Endodermal cell (in vitro differentiated cells): ENCODE data around the gene PLPP2. TPM values are rescaled to one million over a fixed set of nuclear protein-coding genes. Genes with fewer than 3 reads are reported as not detected.
A peak's percentile ranks its signal among the peaks of the same experiment; 100 is the strongest.

Experiments used
- DNase-seq: peaks from one replicate; pipeline ENCODE4 v3.0.0-alpha.2; 2017
- H3K27ac ChIP-seq: 2 replicates; pipeline ENCODE4 v1.5.1; 2013; ENCODE audit warnings: mild to moderate bottlenecking, low read depth, low read length, moderate library complexity
- H3K27me3 ChIP-seq: 2 replicates; pipeline ENCODE4 v1.6.1; 2013; ENCODE audit warnings: mild to moderate bottlenecking, low read length, moderate library complexity; ENCODE audit not compliant: insufficient read depth, control insufficient read depth, poor library complexity, severe bottlenecking
- H3K36me3 ChIP-seq: 2 replicates; pipeline ENCODE4 v1.7.0; 2013; ENCODE audit warnings: mild to moderate bottlenecking, low read length, moderate library complexity; ENCODE audit not compliant: control insufficient read depth, insufficient read depth
- H3K4me1 ChIP-seq: one replicate; pipeline ENCODE4 v1.7.0; 2013; ENCODE audit warnings: low read length; ENCODE audit not compliant: control insufficient read depth, insufficient read depth
- H3K4me3 ChIP-seq: 2 replicates; pipeline ENCODE4 v1.5.1; 2013; ENCODE audit warnings: mild to moderate bottlenecking, low read length, moderate library complexity
- H3K9ac ChIP-seq: 2 replicates; pipeline ENCODE4 v1.6.1; 2013; ENCODE audit warnings: mild to moderate bottlenecking, low read length, moderate library complexity; ENCODE audit not compliant: poor library complexity, severe bottlenecking; ENCODE audit errors: extremely low read depth
- H3K9me3 ChIP-seq: 2 replicates; pipeline ENCODE4 v1.6.1; 2013; ENCODE audit warnings: mild to moderate bottlenecking, low read length, moderate library complexity; ENCODE audit not compliant: control insufficient read depth
- H3K27ac Mint-ChIP-seq: 2 replicates; pipeline ENCODE4 v1.8.0; 2020; ENCODE audit warnings: mixed read lengths
- H3K27me3 Mint-ChIP-seq: 2 replicates; pipeline ENCODE4 v1.8.0; 2021; ENCODE audit warnings: mild to moderate bottlenecking, mixed read lengths; ENCODE audit not compliant: insufficient read depth
- H3K36me3 Mint-ChIP-seq: 2 replicates; pipeline ENCODE4 v1.8.0; 2020; ENCODE audit warnings: low read depth, mixed read lengths
- H3K4me1 Mint-ChIP-seq: 2 replicates; pipeline ENCODE4 v1.8.0; 2020; ENCODE audit warnings: mixed read lengths
- H3K4me3 Mint-ChIP-seq: 2 replicates; pipeline ENCODE4 v1.8.0; 2020; ENCODE audit warnings: mild to moderate bottlenecking, moderate library complexity, mixed read lengths
- H3K9me3 Mint-ChIP-seq: 2 replicates; pipeline ENCODE4 v1.8.0; 2020; ENCODE audit warnings: mild to moderate bottlenecking, mixed read lengths
- WGBS, 2 experiments: methylation state at CpG; one replicate each; pipeline versions ENCODE4 v1.1.5 to v1.1.7; 2013; ENCODE audit warnings: missing lambda C conversion rate in 2 of 2, mixed read lengths in 1 of 2; ENCODE audit not compliant: insufficient coverage in 1 of 2, insufficient read length in 1 of 2; 5-methylcytosine and 5-hydroxymethylcytosine counted together
- total RNA-seq, 2 donors: library from RNA; stranded (reverse); fragmentation: NEBNext Ultra II Directional in 1 of 2; extraction: Animal tissue kit (Norgen Biotek cat#: 25700) in 1 of 2; gene quantifications; 2 replicates in 1 of 2; 3 replicates in 1 of 2; pipeline ENCODE4 v1.2.1, GENCODE V29; 2021
- TF ChIP-seq, protein P1 (sequence below): fragments of 200-600 bp; sonication (generic); conservative IDR thresholded peaks from 2 replicates; pipeline ENCODE4 v1.5.0; 2021; ENCODE audit warnings: antibody characterized with exemption, mild to moderate bottlenecking

Gene PLPP2
- total RNA-seq, 2 donors from 2014 or later: 49.9 to 56.9 TPM

DNA sequence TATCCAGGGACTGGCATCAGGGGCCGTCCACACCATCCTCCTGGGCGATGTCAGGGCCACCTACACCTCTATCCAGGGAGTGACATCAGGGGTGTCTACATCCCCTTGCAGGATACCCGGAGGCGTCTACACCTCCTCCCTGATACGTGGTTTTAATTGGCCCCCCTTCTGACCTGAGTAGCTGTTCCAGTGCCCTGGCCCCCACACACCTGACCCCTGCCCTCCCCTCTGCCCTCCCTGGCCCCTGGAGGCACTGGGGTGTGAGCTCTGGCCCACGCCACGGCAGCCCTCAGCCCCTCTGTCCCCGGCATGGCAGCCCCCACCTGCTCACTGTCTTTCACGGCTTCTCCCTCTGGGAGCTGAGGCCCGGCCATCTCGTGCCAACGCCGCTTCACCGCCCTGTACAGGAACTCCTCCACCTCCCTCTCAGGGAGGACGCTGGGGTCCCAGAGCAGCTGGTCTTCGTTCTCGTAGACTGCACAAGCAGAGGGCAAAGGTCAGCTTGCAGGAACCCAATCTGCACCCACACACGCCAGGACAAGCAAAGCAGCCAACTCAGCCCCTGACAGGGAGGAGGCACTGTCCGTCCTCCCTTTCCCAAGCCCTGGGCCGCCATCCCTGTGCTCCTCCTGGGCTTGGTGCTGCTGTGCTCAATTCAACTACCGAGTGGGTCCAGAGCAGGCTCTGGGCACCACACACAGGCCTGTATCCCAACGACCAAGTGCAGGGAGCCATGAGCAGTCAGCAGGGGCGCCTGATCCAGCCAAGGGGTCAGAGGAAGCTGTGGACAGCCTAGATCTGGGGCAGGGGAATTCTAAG is 22.2 kb upstream of the PLPP2 start:
- Mint-ChIP-seq H3K27ac (no peak overlapping the region), H3K4me3 (no peak overlapping the region), H3K9me3 (peaks cover 9% of the 10 kb centered on the region), H3K4me1 (no peaks in the 10 kb centered on the region), H3K36me3 (peaks cover 60% of the 10 kb centered on the region), H3K27me3 (no peaks in the 10 kb centered on the region)
- no peak for DNase-seq
- Histone ChIP-seq H3K4me3 (no peak overlapping the region), H3K9me3 (peaks cover 9% of the 10 kb centered on the region), H3K27ac (no peak overlapping the region), H3K36me3 (peaks cover 51% of the 10 kb centered on the region), H3K9ac (no peak overlapping the region), H3K27me3 (no peaks in the 10 kb centered on the region), H3K4me1 (no peaks in the 10 kb centered on the region)
- 93% methylated on average over 14 to 23 of the region's 23 CpGs for WGBS, 2 experiments
- TF ChIP-seq, protein P1, sequence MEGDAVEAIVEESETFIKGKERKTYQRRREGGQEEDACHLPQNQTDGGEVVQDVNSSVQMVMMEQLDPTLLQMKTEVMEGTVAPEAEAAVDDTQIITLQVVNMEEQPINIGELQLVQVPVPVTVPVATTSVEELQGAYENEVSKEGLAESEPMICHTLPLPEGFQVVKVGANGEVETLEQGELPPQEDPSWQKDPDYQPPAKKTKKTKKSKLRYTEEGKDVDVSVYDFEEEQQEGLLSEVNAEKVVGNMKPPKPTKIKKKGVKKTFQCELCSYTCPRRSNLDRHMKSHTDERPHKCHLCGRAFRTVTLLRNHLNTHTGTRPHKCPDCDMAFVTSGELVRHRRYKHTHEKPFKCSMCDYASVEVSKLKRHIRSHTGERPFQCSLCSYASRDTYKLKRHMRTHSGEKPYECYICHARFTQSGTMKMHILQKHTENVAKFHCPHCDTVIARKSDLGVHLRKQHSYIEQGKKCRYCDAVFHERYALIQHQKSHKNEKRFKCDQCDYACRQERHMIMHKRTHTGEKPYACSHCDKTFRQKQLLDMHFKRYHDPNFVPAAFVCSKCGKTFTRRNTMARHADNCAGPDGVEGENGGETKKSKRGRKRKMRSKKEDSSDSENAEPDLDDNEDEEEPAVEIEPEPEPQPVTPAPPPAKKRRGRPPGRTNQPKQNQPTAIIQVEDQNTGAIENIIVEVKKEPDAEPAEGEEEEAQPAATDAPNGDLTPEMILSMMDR: no peak

DNA sequence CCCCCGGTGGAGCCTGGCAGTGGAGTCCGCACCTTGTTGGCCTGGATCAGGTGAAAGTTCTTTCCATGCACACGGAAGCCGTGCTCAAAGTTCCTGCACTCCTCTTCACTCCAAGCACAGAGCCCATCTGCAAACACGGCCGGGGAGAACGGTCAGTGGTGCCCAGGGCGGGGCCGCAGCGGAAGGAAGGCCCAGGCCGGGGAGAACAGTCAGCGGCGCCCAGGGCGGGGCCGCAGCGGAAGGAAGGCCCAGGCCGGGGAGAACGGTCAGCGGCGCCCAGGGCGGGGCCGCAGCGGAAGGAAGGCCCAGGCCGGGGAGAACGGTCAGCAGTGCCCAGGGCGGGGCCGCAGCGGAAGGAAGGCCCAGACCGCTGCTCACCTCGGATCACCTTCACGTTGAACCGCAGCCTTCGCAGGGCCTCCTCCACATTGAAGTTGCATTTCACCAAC is 20.6 kb upstream of the PLPP2 start:
- Mint-ChIP-seq H3K36me3 (peaks cover 61% of the 10 kb centered on the region), H3K4me1 (peaks cover 5% of the 10 kb centered on the region), H3K27ac (no peak overlapping the region), H3K27me3 (no peaks in the 10 kb centered on the region), H3K4me3 (no peak overlapping the region), H3K9me3 (no peaks in the 10 kb centered on the region)
- Histone ChIP-seq H3K27me3 (no peaks in the 10 kb centered on the region), H3K4me1 (no peaks in the 10 kb centered on the region), H3K9me3 (no peaks in the 10 kb centered on the region), H3K27ac (no peak overlapping the region), H3K36me3 (peaks cover 51% of the 10 kb centered on the region), H3K9ac (no peak overlapping the region), H3K4me3 (no peak overlapping the region)
- no peak for DNase-seq
- WGBS, 2 experiments: 96 to 97% methylated on average over 31 of the region's 33 CpGs
- TF ChIP-seq, protein P1: no peak

DNA sequence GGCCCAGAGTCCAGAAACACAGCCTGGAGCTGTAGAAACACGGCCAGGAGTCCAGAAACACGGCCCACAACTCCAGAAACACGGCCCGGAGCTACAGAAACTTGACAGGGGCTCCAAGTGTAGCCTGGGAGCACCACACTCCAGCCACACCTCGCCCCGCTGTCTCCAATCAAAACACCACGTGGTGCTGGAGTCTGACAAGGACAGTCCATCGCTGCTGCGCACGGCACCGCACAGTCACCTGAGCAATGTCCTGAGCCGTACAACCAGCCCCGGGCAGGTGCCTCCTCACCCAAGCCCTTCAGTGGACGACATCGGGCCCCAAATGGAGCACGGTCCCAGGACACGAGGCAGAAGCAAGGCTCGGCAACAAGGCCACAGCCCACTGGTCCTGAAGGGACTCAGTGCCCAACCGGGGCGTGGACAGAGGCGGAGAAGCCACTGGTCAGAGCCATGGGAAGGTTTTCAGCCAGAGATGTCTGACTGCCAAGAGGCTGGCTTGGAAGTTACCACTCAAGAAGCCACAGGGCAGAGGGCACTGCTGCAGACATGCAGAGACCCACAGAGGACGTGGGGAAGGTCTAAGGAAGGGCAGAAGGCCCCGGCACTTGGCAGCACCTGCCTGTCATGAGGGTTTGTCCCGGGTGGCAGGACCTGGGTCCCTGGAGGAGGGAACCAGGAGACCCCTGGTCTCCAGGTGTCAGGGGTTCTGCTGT is 19.7 kb upstream of the PLPP2 start:
- H3K36me3 ChIP-seq: peaks cover 47% of the 10 kb centered on the region
- Mint-ChIP-seq H3K27me3 (no peaks in the 10 kb centered on the region), H3K4me3 (no peak overlapping the region), H3K4me1 (peaks cover 5% of the 10 kb centered on the region), H3K36me3 (peaks cover 59% of the 10 kb centered on the region), H3K27ac (peak overlapping the region; percentile 26), H3K9me3 (no peaks in the 10 kb centered on the region)
- DNase-seq: no peak
- H3K9me3 ChIP-seq: no peaks in the 10 kb centered on the region
- WGBS, 2 experiments: 94 to 96% methylated on average over 21 to 24 of the region's 24 CpGs
- H3K4me3 ChIP-seq: no peak overlapping the region
- H3K27ac ChIP-seq: no peak overlapping the region
- H3K27me3 ChIP-seq: no peaks in the 10 kb centered on the region
- H3K4me1 ChIP-seq: no peaks in the 10 kb centered on the region
- TF ChIP-seq, protein P1: no peak
- no peak overlapping the region for H3K9ac ChIP-seq
